Erythroblast (primary cell): Measurements from ENCODE around the gene TMEM114.

Experiments
- GATA1 ChIP-seq: IDR thresholded peaks from 2 replicates; pipeline ENCODE4 v1.6.1; 2011; ENCODE audit warnings: low read depth, mild to moderate bottlenecking, control low read depth, low read length, moderate library complexity
- POLR2A ChIP-seq: IDR thresholded peaks from 2 replicates; pipeline ENCODE4 v1.6.1; 2011; ENCODE audit warnings: mild to moderate bottlenecking, low read length

DNA sequence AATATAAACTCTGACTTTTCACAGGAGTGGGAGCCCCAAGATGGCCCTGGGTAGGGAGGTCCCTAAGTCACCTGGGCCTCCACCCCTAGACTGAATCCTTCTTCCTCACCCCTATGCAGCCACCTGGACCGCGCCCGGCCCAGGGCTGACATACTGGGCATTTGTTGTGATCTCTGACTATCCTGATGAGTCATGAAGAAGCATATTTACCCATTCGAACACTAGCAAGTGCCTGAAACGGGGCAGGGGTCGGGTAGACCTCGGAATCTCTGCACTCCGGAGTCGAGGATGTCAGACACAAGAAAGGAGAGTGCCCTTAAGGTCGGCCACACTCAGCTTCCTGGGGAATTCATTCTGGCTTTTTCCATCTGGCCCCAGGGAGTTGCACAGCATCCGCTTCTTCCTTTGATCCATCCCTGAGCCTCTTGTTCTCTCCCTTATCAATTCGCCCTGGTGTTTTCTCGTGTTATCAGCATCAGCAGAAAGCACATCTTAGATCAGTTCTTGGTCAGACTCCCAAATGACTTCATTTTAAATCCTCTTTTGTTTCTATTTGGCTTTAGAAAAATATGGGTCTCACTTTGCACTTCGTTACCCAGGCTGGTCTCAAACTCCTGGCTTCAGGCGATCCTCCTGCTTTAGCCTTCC lies 41.6 kb upstream of the TMEM114 start:
- TF ChIP-seq POLR2A (no peak), GATA1 (no peak)
